ENCODE results near the gene SRL. TPM values are rescaled to one million over a fixed set of nuclear protein-coding genes. Genes with fewer than 3 reads are reported as not detected.

The SRL gene
- polyA plus RNA-seq, 1 of the 3 experiments (the other 2 are of a cell fraction), result not detected

DNA sequence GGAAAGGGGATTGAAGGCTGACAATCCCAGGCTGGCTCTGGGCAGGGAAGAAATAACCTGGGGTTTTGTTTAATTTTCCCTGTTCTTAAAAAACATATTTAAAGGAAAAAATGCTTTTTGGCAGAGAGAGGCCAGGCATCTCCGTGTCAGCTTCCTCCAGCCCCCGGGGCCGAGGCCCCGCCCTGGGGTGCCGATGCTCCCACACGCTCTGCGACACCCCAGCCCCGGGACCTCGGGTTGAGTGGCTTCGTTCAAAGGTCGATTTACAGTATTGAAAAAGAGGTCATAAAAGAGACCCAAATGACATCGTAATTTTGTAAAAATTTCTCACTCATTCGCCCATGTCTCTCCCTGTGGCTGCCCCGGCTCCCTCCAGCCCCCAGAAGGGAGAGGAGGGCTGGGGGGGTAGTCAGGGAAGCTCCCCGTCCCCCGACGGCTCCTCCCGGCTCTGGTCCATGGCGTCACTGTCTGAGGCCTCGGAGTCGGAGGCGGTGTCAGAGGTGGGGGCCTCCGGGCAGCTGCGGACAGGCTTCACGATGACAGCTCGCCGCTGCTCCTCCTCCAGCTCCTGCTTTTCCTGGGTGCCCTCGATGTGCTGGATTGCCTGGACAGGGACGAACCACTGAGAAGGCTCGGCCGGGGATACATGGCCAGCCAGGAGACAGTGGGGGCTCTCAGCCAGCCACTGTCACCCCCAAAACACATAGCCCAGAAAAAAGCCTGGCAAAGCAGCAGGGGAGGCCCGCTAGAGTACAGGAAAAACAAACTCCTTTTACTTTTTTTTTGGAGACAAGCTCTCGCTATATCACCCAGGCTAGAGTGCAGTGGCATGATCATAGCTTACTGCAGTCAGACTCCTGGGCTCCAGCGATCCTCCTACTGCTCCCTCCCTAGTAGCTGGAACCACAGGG, 16.0 kb upstream of the SRL start:
- H3K4me2 ChIP-seq, result no peak overlapping the region
- H3F3A ChIP-seq (replicated peaks; ENCODE audit: insufficient read depth), result peaks cover 14% of the 10 kb centered on the region
- no peak overlapping the region for H3K4me3 ChIP-seq (ENCODE audit: low read depth in 2 of 2, low read length in 1 of 2)
- ChIA-PET CTCF (interaction anchor here (0.6 to 15.7 kb wide), 7 partner anchors 12 to 562 kb away, joined by 3 to 203 read pairs (median 21); partner anchors contain the start of gene TFAP4), POLR2A (interaction anchor here (0.6 kb wide), 1 partner anchor 32 kb away, joined by 5 read pairs; no protein-coding TSS in a partner anchor)
- peaks cover 5 to 9% of the 10 kb centered on the region in 2 experiments for H3K36me3 ChIP-seq (replicated peaks in 1 of 2; ENCODE audit: control insufficient read depth in 1 of 2, insufficient read depth in 2 of 2, low read length in 1 of 2)
- no peaks in the 10 kb centered on the region; a peak in 1 of 4 replicates for H3K4me1 ChIP-seq (ENCODE audit: control insufficient read depth in 1 of 2, insufficient read depth in 2 of 2, low read depth in 1 of 2, low read length in 1 of 2)
- no peak for DNase-seq
- no peaks in the 10 kb centered on the region for H4K20me1 ChIP-seq (ENCODE audit: insufficient read depth)
- no peaks in the 10 kb centered on the region for H3K27me3 ChIP-seq (ENCODE audit: insufficient read depth)
- TF ChIP-seq EP300 (IDR thresholded peaks at IDR 0.05; ENCODE audit: borderline replicate concordance in 1 of 2, low read depth in 1 of 2, low read length in 1 of 2) (no peak), CHD2 (IDR thresholded peaks at IDR 0.05; ENCODE audit: low read length, partially characterized antibody) (no peak), NRF1 (IDR thresholded peaks at IDR 0.05; ENCODE audit: low read depth, low read length) (no peak), FOXJ3 (CRISPR knock-in tag; IDR thresholded peaks at IDR 0.05) (no peak), POLR2AphosphoS5 (IDR thresholded peaks at IDR 0.05; ENCODE audit: low read depth, low read length) (no peak), MXI1 (IDR thresholded peaks at IDR 0.05; ENCODE audit: low read depth, low read length) (no peak), FOXM1 (IDR thresholded peaks at IDR 0.05; ENCODE audit: low read depth) (no peak), RCOR1 (IDR thresholded peaks at IDR 0.05; ENCODE audit: low read length) (no peak), RAD21 (IDR thresholded peaks at IDR 0.05; ENCODE audit: low read length) (no peak), FOSL2 (IDR thresholded peaks at IDR 0.05; ENCODE audit: borderline replicate concordance, low read depth) (no peak), MEF2A (IDR thresholded peaks at IDR 0.05; ENCODE audit: borderline replicate concordance, low read depth) (no peak), YY1 (IDR thresholded peaks at IDR 0.05; ENCODE audit: low read depth) (no peak), SIN3A (IDR thresholded peaks at IDR 0.05; ENCODE audit: borderline replicate concordance, low read depth, low read length) (no peak), NFIC (IDR thresholded peaks at IDR 0.05; ENCODE audit: borderline replicate concordance) (no peak)
- TF ChIP-seq, protein P1, sequence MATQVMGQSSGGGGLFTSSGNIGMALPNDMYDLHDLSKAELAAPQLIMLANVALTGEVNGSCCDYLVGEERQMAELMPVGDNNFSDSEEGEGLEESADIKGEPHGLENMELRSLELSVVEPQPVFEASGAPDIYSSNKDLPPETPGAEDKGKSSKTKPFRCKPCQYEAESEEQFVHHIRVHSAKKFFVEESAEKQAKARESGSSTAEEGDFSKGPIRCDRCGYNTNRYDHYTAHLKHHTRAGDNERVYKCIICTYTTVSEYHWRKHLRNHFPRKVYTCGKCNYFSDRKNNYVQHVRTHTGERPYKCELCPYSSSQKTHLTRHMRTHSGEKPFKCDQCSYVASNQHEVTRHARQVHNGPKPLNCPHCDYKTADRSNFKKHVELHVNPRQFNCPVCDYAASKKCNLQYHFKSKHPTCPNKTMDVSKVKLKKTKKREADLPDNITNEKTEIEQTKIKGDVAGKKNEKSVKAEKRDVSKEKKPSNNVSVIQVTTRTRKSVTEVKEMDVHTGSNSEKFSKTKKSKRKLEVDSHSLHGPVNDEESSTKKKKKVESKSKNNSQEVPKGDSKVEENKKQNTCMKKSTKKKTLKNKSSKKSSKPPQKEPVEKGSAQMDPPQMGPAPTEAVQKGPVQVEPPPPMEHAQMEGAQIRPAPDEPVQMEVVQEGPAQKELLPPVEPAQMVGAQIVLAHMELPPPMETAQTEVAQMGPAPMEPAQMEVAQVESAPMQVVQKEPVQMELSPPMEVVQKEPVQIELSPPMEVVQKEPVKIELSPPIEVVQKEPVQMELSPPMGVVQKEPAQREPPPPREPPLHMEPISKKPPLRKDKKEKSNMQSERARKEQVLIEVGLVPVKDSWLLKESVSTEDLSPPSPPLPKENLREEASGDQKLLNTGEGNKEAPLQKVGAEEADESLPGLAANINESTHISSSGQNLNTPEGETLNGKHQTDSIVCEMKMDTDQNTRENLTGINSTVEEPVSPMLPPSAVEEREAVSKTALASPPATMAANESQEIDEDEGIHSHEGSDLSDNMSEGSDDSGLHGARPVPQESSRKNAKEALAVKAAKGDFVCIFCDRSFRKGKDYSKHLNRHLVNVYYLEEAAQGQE (IDR thresholded peaks at IDR 0.05; ENCODE audit: low read depth, low read length), result no peak
- TF ChIP-seq, protein P2, sequence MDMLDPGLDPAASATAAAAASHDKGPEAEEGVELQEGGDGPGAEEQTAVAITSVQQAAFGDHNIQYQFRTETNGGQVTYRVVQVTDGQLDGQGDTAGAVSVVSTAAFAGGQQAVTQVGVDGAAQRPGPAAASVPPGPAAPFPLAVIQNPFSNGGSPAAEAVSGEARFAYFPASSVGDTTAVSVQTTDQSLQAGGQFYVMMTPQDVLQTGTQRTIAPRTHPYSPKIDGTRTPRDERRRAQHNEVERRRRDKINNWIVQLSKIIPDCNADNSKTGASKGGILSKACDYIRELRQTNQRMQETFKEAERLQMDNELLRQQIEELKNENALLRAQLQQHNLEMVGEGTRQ (IDR thresholded peaks at IDR 0.05; ENCODE audit: borderline replicate concordance, low read depth, low read length), result no peak
- TF ChIP-seq, protein P3, sequence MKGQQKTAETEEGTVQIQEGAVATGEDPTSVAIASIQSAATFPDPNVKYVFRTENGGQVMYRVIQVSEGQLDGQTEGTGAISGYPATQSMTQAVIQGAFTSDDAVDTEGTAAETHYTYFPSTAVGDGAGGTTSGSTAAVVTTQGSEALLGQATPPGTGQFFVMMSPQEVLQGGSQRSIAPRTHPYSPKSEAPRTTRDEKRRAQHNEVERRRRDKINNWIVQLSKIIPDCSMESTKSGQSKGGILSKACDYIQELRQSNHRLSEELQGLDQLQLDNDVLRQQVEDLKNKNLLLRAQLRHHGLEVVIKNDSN (IDR thresholded peaks at IDR 0.05; ENCODE audit: borderline replicate concordance, low read depth), result no peak
- TF ChIP-seq, protein P4, sequence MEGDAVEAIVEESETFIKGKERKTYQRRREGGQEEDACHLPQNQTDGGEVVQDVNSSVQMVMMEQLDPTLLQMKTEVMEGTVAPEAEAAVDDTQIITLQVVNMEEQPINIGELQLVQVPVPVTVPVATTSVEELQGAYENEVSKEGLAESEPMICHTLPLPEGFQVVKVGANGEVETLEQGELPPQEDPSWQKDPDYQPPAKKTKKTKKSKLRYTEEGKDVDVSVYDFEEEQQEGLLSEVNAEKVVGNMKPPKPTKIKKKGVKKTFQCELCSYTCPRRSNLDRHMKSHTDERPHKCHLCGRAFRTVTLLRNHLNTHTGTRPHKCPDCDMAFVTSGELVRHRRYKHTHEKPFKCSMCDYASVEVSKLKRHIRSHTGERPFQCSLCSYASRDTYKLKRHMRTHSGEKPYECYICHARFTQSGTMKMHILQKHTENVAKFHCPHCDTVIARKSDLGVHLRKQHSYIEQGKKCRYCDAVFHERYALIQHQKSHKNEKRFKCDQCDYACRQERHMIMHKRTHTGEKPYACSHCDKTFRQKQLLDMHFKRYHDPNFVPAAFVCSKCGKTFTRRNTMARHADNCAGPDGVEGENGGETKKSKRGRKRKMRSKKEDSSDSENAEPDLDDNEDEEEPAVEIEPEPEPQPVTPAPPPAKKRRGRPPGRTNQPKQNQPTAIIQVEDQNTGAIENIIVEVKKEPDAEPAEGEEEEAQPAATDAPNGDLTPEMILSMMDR (IDR thresholded peaks at IDR 0.05), result no peak
- H3K9ac ChIP-seq, result no peak overlapping the region
- H3K9me2 ChIP-seq, result no peaks in the 10 kb centered on the region
- H3K79me2 ChIP-seq (ENCODE audit: insufficient read depth), result peaks cover 4% of the 10 kb centered on the region; the same call in 1 of the 2 replicates
- no peak overlapping the region for H2AFZ ChIP-seq (ENCODE audit: low read depth)
- 84% methylated on average over 29 of the region's 34 CpGs for WGBS (ENCODE audit: low lambda C conversion rate)
- no peak overlapping the region for H3K27ac ChIP-seq (ENCODE audit: low read depth in 2 of 2, low read length in 1 of 2)
- no peaks in the 10 kb centered on the region for H3K9me3 ChIP-seq
